SU-DHL-6 (cell line): ENCODE results near the gene SNAPC3.

Experiments used
- CTCF ChIP-seq: fragments of 200-600 bp; sonication (generic); IDR thresholded peaks from one replicate; pipeline ENCODE4 v1.5.1; 2017; ENCODE audit warnings: antibody characterized with exemption, mild to moderate bottlenecking, low read length, moderate library complexity; ENCODE audit not compliant: insufficient read depth, poor library complexity, severe bottlenecking
- EZH2phosphoT487 ChIP-seq: fragments of 200-600 bp; sonication (generic), shearing (Covaris generic); conservative IDR thresholded peaks from 2 replicates; pipeline ENCODE4 v1.6.1; 2018; ENCODE audit warnings: mild to moderate bottlenecking, antibody characterized with exemption, low read length, moderate library complexity, mixed read lengths

- no peak for TF ChIP-seq EZH2phosphoT487
- TF ChIP-seq CTCF: no peak
Observed at GRCh38 chr9:15423231-15423985, 732 bp downstream of the SNAPC3 start.
